HG02981 (cell line): ENCODE measurements around the gene TRIM52.
"Not testable (repeated sequence)": the region's sequence is repeated elsewhere in the genome, so short reads cannot be mapped to it uniquely, and the experiment has no call there.

Experiments
- ATAC-seq: cut with Tn5 transposase; IDR thresholded peaks from one replicate; pipeline ENCODE4 v1.9.1; 2021; ENCODE audit warnings: mild to moderate bottlenecking, moderate library complexity; ENCODE audit not compliant: unreplicated experiment

The TRIM52 gene

GRCh38 chr5:181260720-181261319 is at the start of gene TRIM52:
TRIM52 (minus strand) TSS chr5:181261143; CDS start chr5:181260813, 330 bp downstream.
- ATAC-seq = peak; percentile 77

DNA sequence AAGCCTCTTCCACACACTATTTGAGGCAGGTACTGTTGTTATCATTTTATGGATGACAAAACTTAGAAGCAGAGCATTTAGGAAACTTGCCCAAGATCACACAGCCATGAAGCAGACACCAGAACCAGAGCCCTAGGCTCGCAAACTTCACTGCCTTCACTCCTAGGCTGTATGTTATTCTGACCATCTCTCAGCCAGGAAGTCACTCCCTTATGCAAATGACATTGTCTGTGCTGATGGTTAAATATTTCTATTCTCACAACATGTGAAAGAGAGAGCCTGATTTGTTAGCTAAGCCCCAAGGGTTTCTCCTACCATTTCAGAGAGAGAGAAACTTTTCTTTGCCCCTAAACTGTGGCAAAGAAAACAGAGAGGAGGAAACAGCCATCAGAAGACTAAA is 26.4 kb upstream of the TRIM52 start:
- ATAC-seq = peak; percentile 77

DNA sequence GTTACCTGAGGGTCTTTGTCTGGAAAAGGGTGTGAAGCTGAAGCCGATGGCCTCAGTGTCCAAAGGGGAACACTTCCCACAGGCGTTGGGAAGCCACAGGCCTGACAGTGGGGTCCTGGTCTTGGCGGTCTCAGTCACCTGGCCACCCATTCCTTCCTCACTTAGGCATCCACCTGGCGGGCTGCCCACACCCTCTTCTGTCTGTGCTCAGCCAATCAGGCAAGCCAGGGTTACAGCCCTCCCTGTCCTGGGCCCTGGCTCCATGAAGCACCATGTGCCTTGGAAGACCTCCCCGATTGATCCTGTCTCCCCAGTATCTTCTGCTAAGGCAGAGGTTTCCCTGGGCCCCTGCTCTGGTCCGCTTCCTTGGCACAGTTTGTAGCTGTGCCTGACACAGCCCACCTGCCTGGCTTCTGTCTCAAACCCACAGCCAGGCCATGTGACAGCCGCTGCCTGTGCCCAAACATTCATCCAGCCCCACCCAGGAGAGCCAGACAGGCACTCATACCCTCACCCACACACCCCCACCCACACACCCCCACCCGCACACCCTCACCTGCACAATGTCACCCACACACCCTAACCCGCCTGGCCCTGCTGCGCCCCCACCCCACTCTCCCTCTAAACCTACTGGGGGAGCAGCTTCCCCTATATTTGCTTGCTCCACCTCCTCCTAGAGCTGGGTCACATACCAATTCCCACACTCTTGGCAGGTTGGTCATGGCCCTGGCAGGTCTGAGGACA is 25.2 kb upstream of the TRIM52 start:
- ATAC-seq = not testable (repeated sequence)

- not testable (repeated sequence) for ATAC-seq
These were observed 23.2 kb upstream of the TRIM52 start for GRCh38 chr5:181283841-181284755.

DNA sequence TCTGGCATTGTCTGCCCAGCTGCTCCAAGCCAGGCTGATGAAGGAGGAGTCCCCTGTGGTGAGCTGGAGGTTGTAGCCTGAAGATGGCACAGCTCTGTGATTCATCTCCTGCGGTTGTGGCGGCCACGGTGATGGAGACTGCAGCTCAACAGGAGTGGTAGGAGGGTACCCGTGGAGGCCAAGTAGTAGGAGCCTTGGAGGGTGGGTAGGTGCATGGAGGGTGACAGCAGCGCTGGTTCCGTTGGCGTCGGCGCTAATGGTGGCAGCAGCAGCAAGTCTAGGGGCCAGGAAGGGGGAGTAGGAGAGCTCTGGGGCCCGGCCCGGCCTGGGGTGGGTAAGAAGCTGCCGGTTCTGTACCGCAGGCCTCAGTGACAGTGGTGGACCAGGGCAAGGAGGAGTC is 22.4 kb upstream of the TRIM52 start:
- ATAC-seq = no peak

DNA sequence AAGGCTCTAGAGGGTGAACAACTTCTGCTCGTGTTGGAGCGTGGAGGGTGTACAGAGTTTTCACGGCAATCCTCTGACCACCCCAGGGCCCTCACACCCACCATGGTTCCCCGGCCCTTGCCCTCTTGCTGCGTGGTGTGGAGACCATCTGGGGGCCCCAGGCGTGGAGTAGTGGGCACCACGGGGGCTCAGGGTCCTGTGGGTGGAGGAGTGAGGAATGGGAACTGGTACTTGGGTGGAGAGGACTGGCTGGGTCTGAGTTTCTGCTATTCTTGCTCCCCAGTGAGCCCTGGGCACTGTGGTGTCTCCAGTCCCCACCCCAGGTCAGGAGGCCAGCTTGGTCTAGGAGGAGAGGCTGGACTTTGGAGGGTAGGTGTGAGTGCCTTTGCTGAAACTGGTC is 21.9 kb upstream of the TRIM52 start:
- ATAC-seq = no peak

DNA sequence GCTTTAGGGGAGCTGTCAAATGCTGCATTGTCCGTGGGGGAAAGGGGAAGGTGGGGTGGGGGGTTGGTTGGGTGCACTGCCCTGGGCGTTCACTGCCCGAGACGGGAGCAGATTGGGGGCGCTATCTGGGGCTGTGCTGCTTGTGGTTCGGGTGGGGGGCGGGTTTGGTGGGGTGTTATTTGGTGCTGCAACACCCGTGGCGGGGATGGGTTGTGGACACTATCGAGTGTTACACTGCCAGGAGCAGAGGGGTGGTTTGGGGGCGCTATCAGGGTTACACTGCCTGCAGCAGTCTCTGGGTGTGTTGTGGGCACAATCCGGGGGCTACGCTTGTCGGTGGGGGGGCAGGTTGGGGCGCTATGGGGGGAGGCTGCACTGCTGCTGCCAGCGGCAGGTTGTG is 21.5 kb upstream of the TRIM52 start:
- ATAC-seq = not testable (repeated sequence)

DNA sequence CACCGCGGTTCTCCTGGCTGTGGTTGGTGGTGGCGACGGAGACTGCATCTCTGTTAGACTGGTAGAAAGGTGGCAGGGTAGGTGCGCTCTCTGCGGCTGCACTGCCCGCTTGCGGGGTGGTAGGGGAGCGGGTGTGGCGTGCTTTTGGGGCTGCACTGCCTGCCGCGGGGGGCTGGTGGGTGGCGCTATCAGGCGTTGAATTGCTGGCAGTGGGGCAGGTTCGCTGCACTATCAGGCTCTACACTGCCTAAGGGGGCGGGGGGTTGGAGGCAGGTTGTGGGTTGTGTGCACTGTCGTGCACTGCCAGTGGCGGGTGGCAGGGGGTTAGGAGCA is 21.0 kb upstream of the TRIM52 start:
- no peak for ATAC-seq

- no peak for ATAC-seq
These were observed 20.4 kb upstream of the TRIM52 start for GRCh38 chr5:181281077-181281983.

DNA sequence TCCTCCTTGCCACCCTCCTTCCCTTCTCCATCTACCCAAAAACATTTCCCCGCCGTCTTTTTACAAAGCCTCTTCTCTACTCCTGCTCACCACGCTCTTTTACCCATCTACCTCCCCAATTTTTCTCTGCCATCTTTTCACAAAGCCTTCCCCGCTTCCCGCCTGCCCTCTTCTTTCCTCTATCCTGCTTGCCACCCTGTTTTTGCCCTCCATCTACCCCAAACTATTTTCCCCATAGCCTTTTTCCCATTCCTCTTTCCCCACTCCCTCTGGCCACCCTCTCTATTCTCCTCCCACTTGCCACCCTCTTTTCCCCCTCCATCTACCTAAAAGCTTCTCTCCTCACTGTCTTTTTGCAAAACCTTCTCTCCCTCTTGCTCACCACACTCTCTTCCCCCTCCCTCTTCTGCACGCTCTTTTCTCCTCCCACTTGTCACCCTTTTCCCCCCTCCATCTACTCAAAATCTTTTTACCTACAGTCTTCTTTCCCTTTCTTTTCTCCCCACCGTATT is 19.4 kb upstream of the TRIM52 start:
- no peak for ATAC-seq

DNA sequence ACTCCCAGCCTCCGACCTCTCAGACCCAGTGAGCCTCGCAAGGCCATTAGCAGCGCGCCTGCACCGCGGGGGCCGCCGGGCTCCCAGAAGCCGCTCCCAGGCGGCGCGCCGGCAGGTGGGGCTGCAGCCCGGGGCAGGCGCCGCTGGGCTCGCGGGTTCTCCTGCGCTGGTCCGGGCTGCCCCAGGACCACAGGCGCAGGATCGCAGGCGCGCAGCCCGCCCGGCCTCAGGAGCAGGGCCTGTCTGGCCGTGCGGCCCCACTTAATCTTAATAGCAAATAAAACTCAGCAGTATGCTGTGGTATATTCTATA is 12.4 kb upstream of the TRIM52 start:
- ATAC-seq = not testable (repeated sequence)

GRCh38 chr5:181271081-181271480 is 10.1 kb upstream of the TRIM52 start:
- no peak for ATAC-seq

GRCh38 chr5:181267907-181268306 is 7.0 kb upstream of the TRIM52 start:
- not testable (repeated sequence) for ATAC-seq

- ATAC-seq = not testable (repeated sequence)
These were observed 6.5 kb upstream of the TRIM52 start for GRCh38 chr5:181267291-181267904.

GRCh38 chr5:181265092-181265671 is 4.2 kb upstream of the TRIM52 start:
- ATAC-seq = no peak

- ATAC-seq = no peak
These were observed 2.7 kb upstream of the TRIM52 start for GRCh38 chr5:181263633-181264032.

DNA sequence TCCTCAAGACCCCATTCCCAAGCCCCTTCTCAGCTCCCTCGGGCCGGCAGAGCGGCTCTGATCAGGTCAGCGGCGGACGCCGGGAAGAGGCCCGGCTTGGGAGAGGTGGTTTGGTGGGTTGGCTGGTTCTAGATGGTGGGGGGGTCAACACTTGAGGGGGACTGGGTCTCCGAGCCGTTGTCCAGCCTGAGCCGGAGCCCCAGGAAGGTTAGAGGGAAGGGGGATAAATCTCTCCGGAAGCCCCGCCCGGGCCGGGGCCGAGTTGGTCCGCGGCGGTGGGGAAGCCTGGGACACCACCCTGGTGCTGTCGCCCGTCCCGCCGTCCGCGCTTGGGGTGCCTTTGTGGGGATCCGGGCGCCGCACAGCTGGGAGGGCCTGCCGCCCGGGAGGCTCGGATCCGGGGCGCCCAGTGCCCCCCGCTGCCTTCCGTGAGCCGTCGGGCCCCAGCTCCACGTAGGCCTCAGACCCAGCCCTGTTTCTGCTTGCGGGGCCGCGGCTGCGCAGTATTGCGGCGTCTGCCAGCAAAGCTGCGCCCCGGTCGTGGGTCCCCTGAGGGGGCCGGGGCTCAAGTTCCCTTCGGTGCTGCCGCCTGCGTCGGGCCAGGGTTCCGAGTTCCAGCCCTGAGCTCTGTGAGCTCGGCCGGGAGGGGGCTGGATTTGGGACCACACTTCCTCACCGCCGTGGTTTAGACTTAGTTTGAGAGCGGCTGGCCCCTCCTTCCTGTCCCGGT is 542 bp upstream of the TRIM52 start:
- peak; percentile 48 for ATAC-seq

DNA sequence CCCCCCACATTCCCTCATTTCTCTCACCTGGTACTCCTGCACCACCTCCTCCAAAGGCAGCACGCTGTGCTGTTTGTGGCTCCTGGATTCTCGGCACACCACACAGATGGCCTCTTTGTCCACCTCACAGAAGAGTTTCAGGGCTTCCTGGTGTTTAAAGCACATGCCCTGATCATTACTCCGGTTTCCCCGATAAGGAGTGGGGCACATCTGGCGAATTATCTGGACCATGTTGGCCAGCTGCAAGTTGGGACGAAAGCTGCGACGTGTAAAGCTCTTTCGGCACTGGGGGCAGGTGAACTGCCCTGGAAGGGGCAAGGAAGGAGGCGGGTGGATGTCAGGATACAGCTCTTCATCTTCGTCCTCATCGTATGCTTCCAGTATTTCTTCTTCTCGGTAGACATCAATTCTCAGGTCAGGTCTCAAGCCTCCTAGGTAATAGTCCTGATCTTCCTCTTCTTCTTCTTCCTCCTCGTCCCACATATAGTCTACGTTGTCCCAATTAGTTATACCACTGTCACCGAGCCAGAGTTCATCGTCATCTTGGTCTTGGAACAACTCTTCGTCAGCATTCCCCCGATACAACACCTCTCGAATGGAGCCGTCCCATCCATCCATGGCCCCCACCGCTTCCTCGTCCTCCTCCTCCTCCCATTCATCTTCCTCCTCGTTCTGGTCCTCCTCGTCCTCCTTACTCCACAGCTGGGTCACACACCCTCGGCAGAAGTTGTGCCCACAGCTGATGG is 796 bp downstream of the TRIM52 start:
- no peak for ATAC-seq
